ENCODE data around the gene RGS12.

- TF ChIP-seq CTCF (IDR thresholded peaks at IDR 0.05; ENCODE audit: insufficient read depth, low read depth, low read length) = no peak
- TF ChIP-seq EZH2 (IDR thresholded peaks at IDR 0.05; ENCODE audit: insufficient read depth, low read length) = no peak
These were observed 42.6 kb downstream of the RGS12 start for GRCh38 chr4:3335385-3335784.
